Thoracic aorta (tissue), 2 donors: ENCODE results near the gene ALG1. TPM values are rescaled to one million over a fixed set of nuclear protein-coding genes. Genes with fewer than 3 reads are reported as not detected.

Source experiments
- ATAC-seq: fragments of 150-250 bp; one replicate; pipeline ENCODE4 v1.8.0; 2017; ENCODE audit warnings: low read depth; ENCODE audit not compliant: insufficient number of reproducible peaks, low FRiP score
- DNase-seq: peaks from one replicate; pipeline ENCODE4 v3.0.0-alpha.2; 2020; ENCODE audit warnings: low spot score
- H3K27ac ChIP-seq, 2 donors: fragments of 200-600 bp; sonication (generic); 1 replicate in 1 of 2; 2 replicates in 1 of 2; pipeline ENCODE4 v1.5.1; 2016; ENCODE audit warnings: mild to moderate bottlenecking in 2 of 2, moderate library complexity in 2 of 2
- H3K27me3 ChIP-seq: fragments of 200-600 bp; sonication (generic); replicated peaks from 2 replicates; pipeline ENCODE4 v1.6.0; 2016; ENCODE audit warnings: mild to moderate bottlenecking; ENCODE audit not compliant: insufficient read depth
- H3K36me3 ChIP-seq: fragments of 200-600 bp; sonication (generic); one replicate; pipeline ENCODE4 v1.5.1; 2016
- H3K4me1 ChIP-seq, 2 donors: fragments of 200-600 bp; sonication (generic); 1 replicate in 1 of 2; 2 replicates in 1 of 2; pipeline versions ENCODE4 v1.5.1 to v1.6.0; 2016; ENCODE audit warnings: low read depth in 2 of 2, mild to moderate bottlenecking in 1 of 2; ENCODE audit not compliant: control insufficient read depth in 1 of 2
- H3K4me3 ChIP-seq: fragments of 200-600 bp; sonication (generic); 2 replicates; pipeline ENCODE4 v1.5.1; 2016; ENCODE audit warnings: mild to moderate bottlenecking
- H3K9me3 ChIP-seq: fragments of 200-600 bp; sonication (generic); 2 replicates; pipeline ENCODE4 v1.5.1; 2016
- CTCF ChIP-seq: fragments of 200-600 bp; sonication (generic); IDR thresholded peaks from one replicate; pipeline ENCODE4 v1.5.1; 2019; ENCODE audit warnings: antibody characterized with exemption
- total RNA-seq, 2 donors: library from RNA; depleted of rRNA; stranded (reverse); fragments of >200 nt; gene quantifications; one replicate each; pipeline versions ENCODE4 v1.1.0 to v1.2.3, GENCODE V29; 2016

ALG1 gene
- total RNA-seq, 2 donors from 2014 or later, result 24.1 to 36.7 TPM

- no peak for DNase-seq
- H3K27me3 ChIP-seq, result no peaks in the 10 kb centered on the region
- no peak for ATAC-seq
- H3K9me3 ChIP-seq, result no peaks in the 10 kb centered on the region
- no peak overlapping the region for H3K4me3 ChIP-seq
- no peak overlapping the region for H3K27ac ChIP-seq
- TF ChIP-seq CTCF, result no peak
- H3K4me1 ChIP-seq, result peaks cover 0 to under 1% of the 10 kb centered on the region in 2 donors
- peaks cover 4% of the 10 kb centered on the region for H3K36me3 ChIP-seq
These were observed 44.6 kb upstream of the ALG1 start for GRCh38 chr16:5027086-5027485.

- no peak for ATAC-seq
- DNase-seq, result no peak
- H3K27ac ChIP-seq, result no peak overlapping the region
- TF ChIP-seq CTCF, result no peak
- H3K36me3 ChIP-seq, result peaks cover 4% of the 10 kb centered on the region
- H3K4me1 ChIP-seq, result peaks cover 0 to 7% of the 10 kb centered on the region in 2 donors
- H3K9me3 ChIP-seq, result no peaks in the 10 kb centered on the region
- no peaks in the 10 kb centered on the region for H3K27me3 ChIP-seq
- no peak overlapping the region for H3K4me3 ChIP-seq
These were observed 43.9 kb upstream of the ALG1 start for GRCh38 chr16:5027575-5028235.

- H3K36me3 ChIP-seq, result peaks cover 4% of the 10 kb centered on the region
- H3K4me3 ChIP-seq, result no peak overlapping the region
- H3K4me1 ChIP-seq, result peaks cover under 1 to 13% of the 10 kb centered on the region in 2 donors
- H3K27ac ChIP-seq, result no peak overlapping the region
- H3K9me3 ChIP-seq, result no peaks in the 10 kb centered on the region
- no peak for ATAC-seq
- no peaks in the 10 kb centered on the region for H3K27me3 ChIP-seq
- TF ChIP-seq CTCF, result no peak
- DNase-seq, result no peak
These were observed 42.6 kb upstream of the ALG1 start for GRCh38 chr16:5028950-5029475.

GRCh38 chr16:5030251-5030870, 41.3 kb upstream of the ALG1 start:
- H3K36me3 ChIP-seq, result peaks cover 4% of the 10 kb centered on the region
- H3K4me3 ChIP-seq, result no peak overlapping the region
- H3K27ac ChIP-seq, result no peak overlapping the region
- no peaks in the 10 kb centered on the region for H3K27me3 ChIP-seq
- no peak for DNase-seq
- peaks cover 4 to 19% of the 10 kb centered on the region in 2 donors for H3K4me1 ChIP-seq
- TF ChIP-seq CTCF, result no peak
- ATAC-seq, result no peak
- H3K9me3 ChIP-seq, result no peaks in the 10 kb centered on the region

GRCh38 chr16:5031601-5032000, 40.0 kb upstream of the ALG1 start:
- TF ChIP-seq CTCF, result no peak
- Histone ChIP-seq H3K4me1 (peaks cover 4 to 19% of the 10 kb centered on the region in 2 donors), H3K9me3 (no peaks in the 10 kb centered on the region), H3K36me3 (peaks cover 4% of the 10 kb centered on the region), H3K27me3 (no peaks in the 10 kb centered on the region), H3K4me3 (no peak overlapping the region), H3K27ac (no peak overlapping the region)
- DNase-seq (no peak), ATAC-seq (no peak)
